ENCODE results near the gene TUBA4A. TPM values are rescaled to one million over a fixed set of nuclear protein-coding genes. Genes with fewer than 3 reads are reported as not detected.
A peak's percentile ranks its signal among the peaks of the same experiment; 100 is the strongest.

TUBA4A gene
- total and polyA plus RNA-seq, 4 donors, result 14.3 to 84.9 (median 58.8) TPM

Small RNAs within 50 kb of the gene (small RNA-seq; reads per million reads assigned to genes)
- gene MIR153-1 (ENCODE audit: low replicate concordance), result 0.81 reads per million, percentile 74 among the genes with 10 or more reads in this experiment

Other genes starting within 250 kb of the TUBA4A start
- 1 to 10 TPM in 1 of 2 donors, under 1 TPM in 1; 0.79 to 4.8 TPM for gene CFAP65, start 212.4 kb downstream of the TUBA4A start, total RNA-seq
- 1 to 10 TPM; 5.3 to 9.0 TPM for gene CFAP65, start 212.4 kb downstream of the TUBA4A start, polyA plus RNA-seq (ENCODE audit: insufficient read length in 2 of 2)
- gene IHH, start 193.0 kb downstream of the TUBA4A start, total RNA-seq, result under 1 TPM; 0.28 to 0.30 TPM
- under 1 TPM; 0.39 to 0.59 TPM for gene IHH, start 193.0 kb downstream of the TUBA4A start, polyA plus RNA-seq (ENCODE audit: insufficient read length in 2 of 2)
- 10 to 100 TPM; 11.4 to 12.7 TPM for gene NHEJ1, start 93.1 kb downstream of the TUBA4A start, total RNA-seq
- gene NHEJ1, start 93.1 kb downstream of the TUBA4A start, polyA plus RNA-seq (ENCODE audit: insufficient read length in 2 of 2), result 10 to 100 TPM in 1 of 2 donors, 1 to 10 TPM in 1; 9.8 to 10.9 TPM
- gene SLC23A3, start 83.9 kb downstream of the TUBA4A start, total RNA-seq, result 1 to 10 TPM in 1 of 2 donors, under 1 TPM in 1; 0.69 to 1.7 TPM
- gene SLC23A3, start 83.9 kb downstream of the TUBA4A start, polyA plus RNA-seq (ENCODE audit: insufficient read length in 2 of 2), result 1 to 10 TPM in 1 of 2 donors, under 1 TPM in 1; 0.17 to 2.4 TPM
- gene CNPPD1, start 77.0 kb downstream of the TUBA4A start, total RNA-seq, result 10 to 100 TPM; 27.5 to 37.8 TPM
- gene CNPPD1, start 77.0 kb downstream of the TUBA4A start, polyA plus RNA-seq (ENCODE audit: insufficient read length in 2 of 2), result 10 to 100 TPM; 53.7 to 57.5 TPM
- gene RETREG2, start 75.6 kb downstream of the TUBA4A start, total RNA-seq, result 10 to 100 TPM; 64.6 to 78.6 TPM
- 100 to 1,000 TPM; 170 to 188 TPM for gene RETREG2, start 75.6 kb downstream of the TUBA4A start, polyA plus RNA-seq (ENCODE audit: insufficient read length in 2 of 2)
- gene ZFAND2B, start 47.1 kb downstream of the TUBA4A start, total RNA-seq, result 10 to 100 TPM; 14.5 to 40.5 TPM
- 10 to 100 TPM; 37.2 to 46.4 TPM for gene ZFAND2B, start 47.1 kb downstream of the TUBA4A start, polyA plus RNA-seq (ENCODE audit: insufficient read length in 2 of 2)
- gene ABCB6, start 35.0 kb downstream of the TUBA4A start, total RNA-seq, result 10 to 100 TPM; 39.7 to 47.2 TPM
- gene ABCB6, start 35.0 kb downstream of the TUBA4A start, polyA plus RNA-seq (ENCODE audit: insufficient read length in 2 of 2), result 10 to 100 TPM; 60.6 to 78.8 TPM
- gene ATG9A, start 24.3 kb downstream of the TUBA4A start, total RNA-seq, result 10 to 100 TPM; 26.2 to 45.9 TPM
- 10 to 100 TPM; 56.0 to 59.8 TPM for gene ATG9A, start 24.3 kb downstream of the TUBA4A start, polyA plus RNA-seq (ENCODE audit: insufficient read length in 2 of 2)
- gene ANKZF1, start 24.1 kb downstream of the TUBA4A start, total RNA-seq, result 10 to 100 TPM; 29.2 to 53.6 TPM
- gene ANKZF1, start 24.1 kb downstream of the TUBA4A start, polyA plus RNA-seq (ENCODE audit: insufficient read length in 2 of 2), result 10 to 100 TPM; 44.0 to 74.2 TPM
- gene GLB1L, start 8.5 kb downstream of the TUBA4A start, total RNA-seq, result 10 to 100 TPM in 1 of 2 donors, 1 to 10 TPM in 1; 9.4 to 22.1 TPM
- 10 to 100 TPM; 11.4 to 12.0 TPM for gene GLB1L, start 8.5 kb downstream of the TUBA4A start, polyA plus RNA-seq (ENCODE audit: insufficient read length in 2 of 2)
- gene STK16, start 8.4 kb downstream of the TUBA4A start, total RNA-seq, result 10 to 100 TPM; 16.4 to 25.0 TPM
- 10 to 100 TPM; 36.3 to 38.7 TPM for gene STK16, start 8.4 kb downstream of the TUBA4A start, polyA plus RNA-seq (ENCODE audit: insufficient read length in 2 of 2)
- 1 to 10 TPM in 1 of 2 donors, not detected in 1; 1.5 TPM for gene TUBA4B, start 675 bp downstream of the TUBA4A start, total RNA-seq
- gene TUBA4B, start 675 bp downstream of the TUBA4A start, polyA plus RNA-seq (ENCODE audit: insufficient read length in 2 of 2), result under 1 TPM; 0.38 to 0.39 TPM
- 100 to 1,000 TPM in 1 of 2 donors, 10 to 100 TPM in 1; 81.5 to 101 TPM for gene DNAJB2, start 25.4 kb upstream of the TUBA4A start, total RNA-seq
- gene DNAJB2, start 25.4 kb upstream of the TUBA4A start, polyA plus RNA-seq (ENCODE audit: insufficient read length in 2 of 2), result 100 to 1,000 TPM; 163 to 186 TPM
- gene PTPRN, start 55.5 kb upstream of the TUBA4A start, total RNA-seq, result 10 to 100 TPM; 12.6 to 67.3 TPM
- 10 to 100 TPM; 72.2 to 88.1 TPM for gene PTPRN, start 55.5 kb upstream of the TUBA4A start, polyA plus RNA-seq (ENCODE audit: insufficient read length in 2 of 2)
- 1 to 10 TPM; 1.1 to 2.8 TPM for gene RESP18, start 78.8 kb upstream of the TUBA4A start, total RNA-seq
- gene RESP18, start 78.8 kb upstream of the TUBA4A start, polyA plus RNA-seq (ENCODE audit: insufficient read length in 2 of 2), result 1 to 10 TPM; 6.6 to 7.0 TPM
- 10 to 100 TPM; 25.6 to 40.8 TPM for gene DNPEP, start 134.0 kb upstream of the TUBA4A start, total RNA-seq
- 10 to 100 TPM; 40.2 to 57.2 TPM for gene DNPEP, start 134.0 kb upstream of the TUBA4A start, polyA plus RNA-seq (ENCODE audit: insufficient read length in 2 of 2)
- 1 to 10 TPM; 4.8 to 5.5 TPM for gene DES, start 164.5 kb upstream of the TUBA4A start, total RNA-seq
- gene DES, start 164.5 kb upstream of the TUBA4A start, polyA plus RNA-seq (ENCODE audit: insufficient read length in 2 of 2), result 1 to 10 TPM; 3.5 to 8.8 TPM
- gene SPEG, start 180.9 kb upstream of the TUBA4A start, total RNA-seq, result 10 to 100 TPM; 12.2 to 20.8 TPM
- gene SPEG, start 180.9 kb upstream of the TUBA4A start, polyA plus RNA-seq (ENCODE audit: insufficient read length in 2 of 2), result 10 to 100 TPM; 71.1 to 84.2 TPM
- 10 to 100 TPM; 19.0 to 29.8 TPM for gene GMPPA, start 245.0 kb upstream of the TUBA4A start, total RNA-seq
- gene GMPPA, start 245.0 kb upstream of the TUBA4A start, polyA plus RNA-seq (ENCODE audit: insufficient read length in 2 of 2), result 10 to 100 TPM; 19.2 to 23.6 TPM

All from spinal cord (tissue), 4 donors.